NB4 (cell line): ENCODE results near the gene ZNF740.

Experiments used
- MYC ChIP-seq: IDR thresholded peaks from 2 replicates; pipeline ENCODE4 v1.6.1; 2011; ENCODE audit warnings: low read depth, low read length
- POLR2A ChIP-seq: IDR thresholded peaks from 2 replicates; pipeline ENCODE4 v1.6.1; 2011; ENCODE audit warnings: mild to moderate bottlenecking; ENCODE audit not compliant: insufficient read length; ENCODE audit errors: extremely low read depth
- TF ChIP-seq, protein P1 (sequence below): IDR thresholded peaks from one replicate; pipeline ENCODE4 v1.5.1; 2012; ENCODE audit warnings: low read depth, low read length

DNA sequence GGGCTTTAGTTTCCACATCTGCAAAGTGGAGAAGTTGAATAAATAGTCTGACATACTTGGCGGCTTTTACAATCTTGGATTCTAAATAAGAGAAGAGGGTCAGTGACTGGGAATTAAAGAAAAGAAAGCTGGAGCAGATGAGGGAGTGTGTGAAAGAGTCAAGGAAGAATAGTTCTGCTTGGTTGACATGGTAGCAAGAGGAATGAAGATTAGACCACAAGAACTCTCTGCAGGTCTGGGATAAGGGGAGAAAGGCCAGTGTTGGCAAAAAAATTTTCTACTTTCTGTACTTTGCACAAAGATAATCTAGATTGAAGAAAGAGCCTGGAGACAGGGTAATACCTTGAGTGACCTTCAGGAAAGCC, 20.6 kb downstream of the ZNF740 start:
- TF ChIP-seq, protein P1, sequence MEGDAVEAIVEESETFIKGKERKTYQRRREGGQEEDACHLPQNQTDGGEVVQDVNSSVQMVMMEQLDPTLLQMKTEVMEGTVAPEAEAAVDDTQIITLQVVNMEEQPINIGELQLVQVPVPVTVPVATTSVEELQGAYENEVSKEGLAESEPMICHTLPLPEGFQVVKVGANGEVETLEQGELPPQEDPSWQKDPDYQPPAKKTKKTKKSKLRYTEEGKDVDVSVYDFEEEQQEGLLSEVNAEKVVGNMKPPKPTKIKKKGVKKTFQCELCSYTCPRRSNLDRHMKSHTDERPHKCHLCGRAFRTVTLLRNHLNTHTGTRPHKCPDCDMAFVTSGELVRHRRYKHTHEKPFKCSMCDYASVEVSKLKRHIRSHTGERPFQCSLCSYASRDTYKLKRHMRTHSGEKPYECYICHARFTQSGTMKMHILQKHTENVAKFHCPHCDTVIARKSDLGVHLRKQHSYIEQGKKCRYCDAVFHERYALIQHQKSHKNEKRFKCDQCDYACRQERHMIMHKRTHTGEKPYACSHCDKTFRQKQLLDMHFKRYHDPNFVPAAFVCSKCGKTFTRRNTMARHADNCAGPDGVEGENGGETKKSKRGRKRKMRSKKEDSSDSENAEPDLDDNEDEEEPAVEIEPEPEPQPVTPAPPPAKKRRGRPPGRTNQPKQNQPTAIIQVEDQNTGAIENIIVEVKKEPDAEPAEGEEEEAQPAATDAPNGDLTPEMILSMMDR, result no peak
- TF ChIP-seq MYC, result no peak
- no peak for TF ChIP-seq POLR2A
